H1 (cell line): ENCODE results near the gene RNF126. TPM values are rescaled to one million over a fixed set of nuclear protein-coding genes. Genes with fewer than 3 reads are reported as not detected.

ENCODE experiments used
- JUND ChIP-seq: IDR thresholded peaks from 2 replicates; pipeline ENCODE4 v1.6.1; 2011; ENCODE audit warnings: mild to moderate bottlenecking, improper control_type of control experiment, low read length
- KDM1A ChIP-seq: fragments of 200-600, 300-600 bp; sonication (generic); IDR thresholded peaks from 2 replicates; pipeline ENCODE4 v1.7.1; 2016; ENCODE audit warnings: mild to moderate bottlenecking, low read length, borderline replicate concordance
- RXRA ChIP-seq: IDR thresholded peaks from 2 replicates; pipeline ENCODE4 v1.6.1; 2011; ENCODE audit warnings: low read depth, mild to moderate bottlenecking, low read length, moderate library complexity; ENCODE audit not compliant: insufficient read depth
- TBP ChIP-seq: IDR thresholded peaks from 2 replicates; pipeline ENCODE4 v1.6.1; 2011; ENCODE audit warnings: low read depth, low read length, improper control_type of control experiment
- polyA plus RNA-seq, 7 experiments: library from polyadenylated mRNA; depleted of rRNA in 3 of 7; stranded (reverse) in 5 of 7; unstranded in 2 of 7; fragments of >200 nt in 5 of 7; fragments of 200-250 nt in 2 of 7; gene quantifications; 1 replicate in 5 of 7; 2 replicates in 1 of 7; 4 replicates in 1 of 7; pipeline versions ENCODE4 v1.2.1 to v1.2.3, GENCODE V29; 2011 to 2013; ENCODE audit warnings: missing spikeins in 2 of 7, mixed read lengths in 2 of 7
- total RNA-seq: library from RNA; stranded (reverse); fragmentation: NEBNext Ultra II Directional; extraction: Animal tissue kit (Norgen Biotek cat#: 25700); gene quantifications from 2 replicates; pipeline ENCODE4 v1.2.1, GENCODE V29; 2021

The RNF126 gene
- total and polyA plus RNA-seq, 2 of the 8 experiments (the other 6 are each of a cell fraction or from before 2014, with no cell fraction given), result 21.8 to 68.0 TPM

- TF ChIP-seq TBP (no peak), JUND (no peak), KDM1A (no peak), RXRA (no peak)
These were observed 44.2 kb downstream of the RNF126 start (continued) for GRCh38 chr19:618674-619285.
